DMS153 treated with DMSO at 0.1 percent for 48 hours (cell line): Measurements from ENCODE around the gene ATF4.
"Not testable (repeated sequence)": the region's sequence is repeated elsewhere in the genome, so short reads cannot be mapped to it uniquely, and the experiment has no call there.

Experiments
- DNase-seq: peaks from one replicate; lab custom pipeline; 2025; ENCODE audit not compliant: unreplicated experiment; lab: John Stamatoyannopoulos, UW

The ATF4 gene

DNA sequence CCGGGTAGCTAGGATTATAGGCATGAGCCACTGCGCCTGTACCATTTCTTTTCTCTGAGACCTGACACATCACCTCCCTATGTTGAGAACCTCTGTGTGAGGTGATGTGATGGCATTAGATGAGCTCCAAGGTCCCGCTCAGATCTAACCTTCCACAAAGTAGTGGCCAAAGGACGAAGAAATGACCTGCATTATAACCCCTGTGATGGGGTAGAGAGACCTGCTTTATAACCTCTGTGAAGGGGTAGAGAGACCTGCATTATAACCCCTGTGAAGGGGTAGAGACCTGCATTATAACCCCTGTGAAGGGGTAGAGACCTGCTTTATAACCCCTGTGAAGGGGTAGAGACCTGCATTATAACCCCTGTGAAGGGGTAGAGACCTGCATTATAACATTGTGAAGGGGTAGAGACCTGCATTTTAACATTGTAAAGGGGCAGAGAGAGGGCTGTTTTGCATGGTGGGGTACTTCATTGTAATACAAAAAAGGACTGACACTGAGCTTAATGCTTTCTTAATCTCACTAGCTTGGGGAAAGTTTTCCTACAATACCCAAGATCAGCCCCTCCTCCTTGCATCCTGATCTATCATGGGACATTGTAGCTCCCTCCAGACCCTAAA, 9.7 kb upstream of the ATF4 start:
- DNase-seq, result no peak

DNA sequence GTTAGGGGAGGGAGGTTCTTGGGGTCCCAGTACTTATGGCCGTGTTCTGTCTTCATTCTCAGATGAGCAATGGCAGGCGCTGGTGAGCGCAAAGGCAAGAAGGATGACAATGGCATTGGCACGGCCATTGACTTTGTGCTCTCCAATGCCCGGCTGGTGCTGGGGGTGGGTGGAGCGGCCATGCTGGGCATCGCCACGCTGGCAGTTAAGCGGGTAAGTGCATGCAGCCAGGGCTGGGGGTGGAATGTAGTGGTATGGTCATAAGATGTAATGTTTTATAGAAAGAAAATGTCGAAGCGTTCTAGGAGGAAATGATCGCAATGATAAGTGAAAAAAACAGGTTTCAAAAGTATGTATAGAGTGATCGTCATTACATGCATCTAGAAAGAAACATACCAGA, 9.1 kb upstream of the ATF4 start:
- DNase-seq, result no peak

DNA sequence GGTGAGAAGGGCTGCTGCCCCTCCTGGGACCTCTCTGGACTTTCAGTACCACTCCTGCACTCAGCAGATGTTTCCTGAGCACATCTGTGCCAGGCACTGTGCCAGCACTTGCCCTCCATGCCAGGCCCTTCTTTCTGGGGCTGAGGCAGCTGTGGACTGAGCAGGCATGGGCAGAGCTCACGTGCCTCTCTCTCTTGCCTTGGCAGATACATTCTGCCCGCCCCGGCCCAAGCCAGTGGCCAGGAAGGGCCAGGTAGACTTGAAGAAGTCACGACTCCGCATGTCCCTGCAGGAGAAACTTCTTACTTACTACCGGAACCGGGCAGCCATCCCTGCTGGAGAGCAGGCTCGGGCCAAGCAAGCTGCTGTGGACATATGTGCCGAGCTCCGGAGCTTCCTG, 8.3 kb upstream of the ATF4 start:
- no peak for DNase-seq

DNA sequence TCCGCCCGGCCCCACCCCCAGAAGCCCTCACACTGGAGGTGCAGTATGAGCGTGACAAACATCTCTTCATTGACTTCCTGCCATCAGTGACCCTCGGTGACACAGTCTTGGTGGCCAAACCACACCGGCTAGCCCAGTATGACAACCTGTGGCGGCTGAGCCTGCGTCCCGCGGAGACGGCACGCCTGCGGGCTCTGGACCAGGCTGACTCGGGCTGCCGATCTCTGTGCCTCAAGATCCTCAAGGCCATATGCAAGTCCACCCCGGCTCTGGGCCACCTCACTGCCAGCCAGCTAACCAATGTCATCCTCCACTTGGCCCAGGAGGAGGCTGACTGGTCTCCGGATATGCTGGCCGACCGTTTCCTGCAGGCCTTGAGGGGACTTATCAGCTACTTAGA, 6.6 kb upstream of the ATF4 start:
- DNase-seq, result no peak

DNA sequence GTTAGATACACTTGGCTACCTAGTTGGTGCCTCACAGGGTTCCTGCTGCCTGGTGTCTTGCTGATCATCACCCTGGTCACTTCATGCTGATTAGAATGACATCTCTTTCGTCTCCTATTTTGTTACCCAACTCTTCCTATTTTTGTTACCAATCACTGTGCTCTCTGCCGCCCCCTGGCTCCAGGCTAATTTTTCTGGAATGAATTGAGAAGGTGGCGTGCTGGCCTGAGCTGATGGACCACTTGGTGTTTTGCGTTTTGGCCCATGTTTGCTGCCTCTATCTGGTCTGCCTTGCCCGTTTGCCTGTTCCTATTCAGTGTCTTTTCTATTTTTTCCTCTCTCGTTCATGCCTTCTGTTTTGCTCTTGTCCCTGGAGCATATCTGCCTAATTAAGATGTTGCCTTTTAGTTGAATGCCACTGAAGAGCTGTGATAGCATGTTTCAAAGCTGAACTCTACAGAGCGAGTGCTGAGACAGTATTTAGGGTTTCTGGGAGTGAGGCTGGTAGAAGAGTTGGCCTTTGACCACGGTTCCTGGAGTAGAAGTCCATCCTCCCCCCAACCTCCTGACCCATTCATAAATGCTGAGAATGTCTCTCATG, 5.9 kb upstream of the ATF4 start:
- DNase-seq, result no peak

DNA sequence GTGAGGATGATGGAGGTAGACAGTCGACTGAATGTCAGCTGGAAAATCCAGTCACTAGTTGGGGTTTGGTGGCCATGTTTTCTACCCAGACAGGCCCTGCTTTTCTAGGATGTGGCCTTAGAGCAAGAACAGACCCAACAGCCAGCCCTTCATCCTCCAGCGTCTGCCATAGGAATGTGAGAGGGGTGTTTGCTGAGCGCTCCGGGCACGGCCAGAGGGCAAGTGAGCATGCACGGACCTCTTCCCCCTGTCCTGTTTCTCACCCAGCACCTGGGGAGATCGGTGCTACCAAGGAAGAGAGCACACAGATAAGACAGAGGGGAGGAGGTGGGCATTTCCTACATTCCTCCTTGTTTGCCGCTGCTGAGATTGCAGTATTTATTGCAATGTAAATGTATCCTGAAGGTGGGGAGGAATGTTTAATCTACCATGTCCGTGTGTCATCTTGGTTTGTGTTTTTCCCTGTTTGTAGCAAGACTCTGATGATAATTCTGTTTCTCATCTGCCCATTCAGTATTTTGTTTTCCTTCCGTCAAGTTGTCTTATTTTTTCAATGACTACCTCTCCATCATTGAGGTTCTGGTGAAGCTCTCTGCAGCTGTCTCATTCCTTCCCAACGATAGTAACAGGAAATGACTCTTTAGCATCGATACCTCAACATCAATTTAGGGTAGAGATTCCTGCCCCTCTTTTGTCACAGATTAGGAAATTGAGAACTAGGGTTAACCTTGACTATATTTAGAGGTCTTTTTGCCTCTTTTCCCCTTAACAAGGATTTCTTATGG, 4.9 kb upstream of the ATF4 start:
- no peak for DNase-seq

DNA sequence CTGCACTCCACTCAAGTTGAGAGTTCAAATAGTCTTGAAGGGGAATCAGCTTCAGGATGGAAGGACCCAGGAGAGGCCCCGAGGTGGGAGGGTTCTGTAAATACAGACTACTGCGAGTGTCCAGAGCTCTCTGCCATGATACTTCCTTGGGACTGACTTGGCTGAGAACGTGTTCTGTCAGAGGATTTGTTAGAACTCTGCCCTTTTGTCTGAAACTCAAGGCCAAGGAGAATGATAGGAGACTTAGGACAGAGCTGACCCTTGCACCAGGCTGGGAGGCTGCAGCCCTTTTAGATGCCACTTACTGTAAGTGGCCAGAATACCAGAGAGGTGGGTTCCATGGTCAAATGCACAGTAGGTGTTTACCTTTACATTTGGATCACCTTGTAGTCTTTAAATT, 2.9 kb upstream of the ATF4 start:
- DNase-seq, result no peak

DNA sequence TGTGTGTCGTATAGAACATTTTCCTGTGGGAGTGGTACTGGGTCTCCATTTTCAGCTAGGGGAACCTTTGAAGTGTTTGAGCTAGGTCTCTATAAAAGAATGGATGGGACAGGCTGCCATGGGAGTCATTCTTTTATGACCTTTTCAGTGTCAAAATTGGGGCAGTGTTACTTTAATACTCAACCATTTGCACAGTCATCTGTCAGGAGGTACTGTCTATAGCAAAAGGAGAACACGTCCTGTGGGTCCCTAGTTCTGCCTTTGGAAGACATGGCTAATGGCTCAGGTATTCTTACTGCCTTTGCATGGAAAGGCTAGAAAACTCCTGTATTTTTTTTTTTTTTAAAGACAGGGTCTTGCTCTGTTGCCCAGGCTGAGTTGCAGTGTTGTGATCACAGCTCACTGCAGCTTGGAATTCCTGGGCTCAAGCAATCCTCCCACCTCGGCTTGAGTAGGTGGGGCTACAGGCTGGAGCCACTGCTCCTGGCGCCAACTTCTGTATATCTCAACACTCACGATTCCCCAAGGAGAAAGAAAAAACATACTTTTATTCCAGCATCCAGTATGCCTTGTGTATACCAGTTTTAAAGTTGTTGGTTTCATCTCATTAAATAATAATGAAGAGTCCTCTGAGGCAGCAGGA, 2.1 kb upstream of the ATF4 start:
- DNase-seq, result no peak

DNA sequence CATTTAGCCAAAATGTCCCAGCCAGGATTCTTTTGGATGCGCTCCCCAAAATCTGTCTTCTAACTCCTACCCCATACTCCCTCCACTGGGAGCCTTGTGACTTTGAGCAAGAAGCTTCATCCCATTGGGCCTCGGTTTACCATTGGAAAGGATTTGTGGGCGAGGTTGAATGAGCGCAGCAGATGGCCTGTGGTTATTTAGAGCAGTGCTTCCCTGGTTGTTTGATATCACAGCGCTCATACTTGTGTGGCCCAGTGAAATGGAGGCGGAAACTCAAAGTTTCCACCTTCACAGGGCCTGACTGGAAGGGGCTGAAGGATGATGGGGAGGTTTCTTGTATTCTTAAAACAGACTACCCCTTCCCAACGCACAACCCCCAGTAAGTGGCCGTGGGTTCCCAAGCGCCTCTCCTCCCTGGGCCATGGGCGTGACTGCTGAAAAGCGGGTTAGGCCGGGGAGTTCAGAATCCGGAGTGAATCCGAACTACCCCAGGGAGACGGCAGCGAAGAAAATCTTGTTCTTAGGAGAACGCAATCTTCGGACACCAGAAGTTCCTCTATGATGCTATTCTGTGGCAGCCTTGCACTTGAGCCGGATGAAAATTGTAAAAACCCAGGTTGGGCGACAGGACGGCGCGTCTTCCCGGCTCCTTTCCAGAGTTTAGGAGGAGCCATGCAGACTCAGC, 1.2 kb upstream of the ATF4 start:
- DNase-seq, result no peak

DNA sequence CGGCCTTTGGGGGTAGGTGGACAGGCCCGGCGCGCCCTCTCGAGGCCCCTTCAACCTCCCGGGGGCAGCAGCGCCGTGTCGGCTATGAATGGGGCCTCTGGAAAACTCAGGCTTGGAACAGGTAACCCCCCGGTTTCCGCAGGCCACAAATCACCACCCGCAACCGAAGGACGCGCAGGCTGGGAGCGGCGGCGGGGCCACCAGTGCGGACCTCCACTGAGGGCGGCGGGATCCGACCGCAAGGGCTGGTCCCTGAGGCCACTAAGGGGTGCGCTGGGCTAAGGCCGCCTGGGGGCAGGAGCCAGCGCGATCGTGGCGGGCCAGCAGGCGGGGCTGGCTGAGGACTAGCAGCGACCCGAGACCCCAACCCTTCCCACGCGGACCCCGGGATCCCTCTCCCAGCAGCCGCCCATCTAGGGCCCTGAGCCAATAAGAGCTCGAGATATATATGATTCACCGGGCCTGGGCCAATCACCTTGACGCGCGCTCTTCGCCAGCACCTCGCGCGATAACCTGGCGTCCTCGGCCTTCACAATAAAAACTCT, 609 bp upstream of the ATF4 start:
- peak; percentile 98 for DNase-seq

DNA sequence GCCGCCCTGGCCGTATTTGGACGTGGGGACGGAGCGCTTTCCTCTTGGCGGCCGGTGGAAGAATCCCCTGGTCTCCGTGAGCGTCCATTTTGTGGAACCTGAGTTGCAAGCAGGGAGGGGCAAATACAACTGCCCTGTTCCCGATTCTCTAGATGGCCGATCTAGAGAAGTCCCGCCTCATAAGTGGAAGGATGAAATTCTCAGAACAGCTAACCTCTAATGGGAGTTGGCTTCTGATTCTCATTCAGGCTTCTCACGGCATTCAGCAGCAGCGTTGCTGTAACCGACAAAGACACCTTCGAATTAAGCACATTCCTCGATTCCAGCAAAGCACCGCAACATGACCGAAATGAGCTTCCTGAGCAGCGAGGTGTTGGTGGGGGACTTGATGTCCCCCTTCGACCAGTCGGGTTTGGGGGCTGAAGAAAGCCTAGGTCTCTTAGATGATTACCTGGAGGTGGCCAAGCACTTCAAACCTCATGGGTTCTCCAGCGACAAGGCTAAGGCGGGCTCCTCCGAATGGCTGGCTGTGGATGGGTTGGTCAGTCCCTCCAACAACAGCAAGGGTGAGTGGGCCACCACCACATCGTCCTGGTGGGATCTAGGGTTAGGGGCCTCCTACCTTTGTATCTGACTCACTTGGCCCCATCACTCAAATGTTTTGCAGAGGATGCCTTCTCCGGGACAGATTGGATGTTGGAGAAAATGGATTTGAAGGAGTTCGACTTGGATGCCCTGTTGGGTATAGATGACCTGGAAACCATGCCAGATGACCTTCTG, 934 bp downstream of the ATF4 start:
- DNase-seq, result not testable (repeated sequence)

DNA sequence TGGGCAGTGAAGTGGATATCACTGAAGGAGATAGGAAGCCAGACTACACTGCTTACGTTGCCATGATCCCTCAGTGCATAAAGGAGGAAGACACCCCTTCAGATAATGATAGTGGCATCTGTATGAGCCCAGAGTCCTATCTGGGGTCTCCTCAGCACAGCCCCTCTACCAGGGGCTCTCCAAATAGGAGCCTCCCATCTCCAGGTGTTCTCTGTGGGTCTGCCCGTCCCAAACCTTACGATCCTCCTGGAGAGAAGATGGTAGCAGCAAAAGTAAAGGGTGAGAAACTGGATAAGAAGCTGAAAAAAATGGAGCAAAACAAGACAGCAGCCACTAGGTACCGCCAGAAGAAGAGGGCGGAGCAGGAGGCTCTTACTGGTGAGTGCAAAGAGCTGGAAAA, 1.7 kb downstream of the ATF4 start:
- DNase-seq, result not testable (repeated sequence)

DNA sequence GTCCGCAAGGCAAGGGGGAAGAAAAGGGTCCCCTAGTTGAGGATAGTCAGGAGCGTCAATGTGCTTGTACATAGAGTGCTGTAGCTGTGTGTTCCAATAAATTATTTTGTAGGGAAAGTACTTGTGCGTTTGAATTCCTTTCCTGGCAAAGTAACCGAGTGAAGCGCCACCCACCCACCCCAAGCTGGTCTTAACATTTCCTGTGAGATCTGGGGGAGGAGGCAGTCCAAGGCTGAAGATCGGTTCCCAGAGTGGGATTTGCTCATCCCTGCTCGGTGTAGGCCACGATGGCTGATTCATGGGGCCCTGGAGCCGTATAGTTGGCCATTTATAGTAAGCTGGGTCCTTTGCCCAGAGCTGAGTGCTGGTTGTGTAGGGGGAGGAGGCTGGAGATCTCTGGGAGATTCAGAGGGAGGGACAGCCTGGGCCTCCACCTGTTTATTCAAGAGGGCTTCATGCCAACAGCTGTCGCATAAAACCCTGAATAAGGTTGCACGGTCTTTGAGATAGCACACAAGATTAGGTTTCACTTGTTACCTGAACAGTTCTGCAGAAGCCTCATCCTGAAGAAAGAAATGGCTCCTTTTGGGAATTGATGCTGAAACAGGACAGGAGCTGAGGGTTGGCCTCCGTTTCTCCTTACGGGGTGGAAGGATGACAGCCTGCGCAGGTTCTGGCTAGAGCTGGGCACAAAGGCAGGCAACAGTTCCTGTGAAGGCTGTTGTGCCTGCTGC, 2.4 kb downstream of the ATF4 start:
- DNase-seq, result no peak

DNA sequence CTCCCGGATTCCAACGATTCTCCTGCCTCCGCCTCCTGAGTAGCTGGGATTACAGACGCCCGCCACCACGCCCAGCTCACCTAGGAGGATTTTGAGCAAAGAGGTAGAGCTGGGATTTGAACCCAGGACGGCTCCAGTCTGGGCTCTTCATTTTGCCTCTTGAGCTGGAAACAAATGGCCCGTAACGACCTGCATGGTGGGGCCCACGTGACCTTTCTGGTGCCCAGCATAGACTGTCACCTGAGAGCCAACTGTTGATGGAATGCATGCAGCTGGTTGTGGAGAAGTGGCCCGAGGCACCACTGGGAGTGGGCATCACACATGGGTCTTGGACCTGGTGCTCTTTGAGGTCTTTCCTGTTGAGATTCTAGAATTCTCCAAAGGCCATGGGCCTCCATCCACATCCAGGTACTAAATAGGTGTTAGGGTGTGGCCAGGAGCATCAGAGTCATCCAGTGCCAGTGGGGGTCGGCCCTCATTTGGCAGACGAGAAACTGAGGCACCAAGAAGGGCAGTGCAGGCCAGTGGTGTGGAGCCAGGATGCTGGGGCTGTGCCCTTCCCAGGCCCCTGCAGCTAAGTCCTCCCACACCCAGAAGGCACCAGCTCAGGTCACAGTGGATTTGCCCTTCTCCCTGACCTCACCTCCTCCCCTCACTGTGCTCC, 3.9 kb downstream of the ATF4 start:
- DNase-seq, result no peak

DNA sequence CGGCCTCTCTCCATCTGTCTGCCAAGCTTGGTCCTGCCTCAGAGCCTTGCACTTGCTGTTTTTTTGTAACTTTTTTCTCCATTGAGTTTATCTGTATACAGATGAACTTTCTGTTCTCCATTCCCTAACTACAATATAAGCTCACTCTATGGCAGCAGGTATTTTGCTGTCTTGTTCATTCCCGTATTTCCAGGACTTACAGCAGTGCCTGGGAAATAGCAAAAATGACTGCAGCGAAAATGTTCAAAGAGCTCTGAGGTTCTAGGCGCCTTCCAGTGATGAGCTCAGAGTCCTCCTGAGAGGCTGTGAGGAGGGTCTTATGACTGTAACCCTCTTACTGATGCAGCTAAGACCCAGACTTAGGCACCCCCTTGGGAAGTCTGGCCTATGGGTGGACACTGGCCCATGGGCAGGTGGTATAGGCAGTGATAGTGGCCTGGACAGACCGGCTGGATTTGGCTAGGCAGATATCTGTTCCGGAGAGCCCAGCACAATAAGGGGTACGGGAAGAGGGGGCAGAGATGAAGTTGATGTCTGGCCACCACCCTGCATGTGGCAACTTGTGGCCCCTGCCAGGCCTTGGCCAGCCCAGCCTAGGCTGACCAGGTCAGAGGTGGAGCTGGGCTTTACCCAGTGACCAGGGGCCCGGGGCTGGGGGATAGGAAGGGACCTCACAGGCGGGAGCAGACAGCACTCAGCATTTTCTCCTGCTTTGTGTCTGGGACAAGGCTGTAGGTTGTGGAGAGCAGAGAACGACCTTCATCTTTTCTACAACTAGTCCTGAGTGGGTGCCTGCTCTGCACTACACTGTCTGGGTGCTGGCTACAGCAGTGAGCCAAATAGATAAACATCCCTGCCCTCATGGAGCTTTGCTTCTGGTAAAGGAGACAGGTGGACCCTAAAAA, 4.6 kb downstream of the ATF4 start:
- DNase-seq, result no peak

DNA sequence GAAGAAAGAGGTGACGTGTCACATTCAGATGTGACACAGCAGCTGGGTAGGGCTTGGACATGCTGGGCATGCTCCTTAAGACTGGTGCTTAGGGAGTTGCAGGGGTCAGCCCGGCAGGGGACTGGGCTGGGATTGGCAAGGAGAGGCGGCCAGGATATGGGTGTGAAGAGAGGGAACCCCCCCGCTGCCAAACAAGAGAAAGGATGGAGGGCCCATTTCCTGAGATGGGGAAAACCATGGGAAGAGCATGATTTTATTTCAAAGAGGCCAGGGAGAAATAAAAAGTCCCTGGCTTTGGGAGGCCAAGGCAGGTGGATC, 5.3 kb downstream of the ATF4 start:
- DNase-seq, result no peak

DNA sequence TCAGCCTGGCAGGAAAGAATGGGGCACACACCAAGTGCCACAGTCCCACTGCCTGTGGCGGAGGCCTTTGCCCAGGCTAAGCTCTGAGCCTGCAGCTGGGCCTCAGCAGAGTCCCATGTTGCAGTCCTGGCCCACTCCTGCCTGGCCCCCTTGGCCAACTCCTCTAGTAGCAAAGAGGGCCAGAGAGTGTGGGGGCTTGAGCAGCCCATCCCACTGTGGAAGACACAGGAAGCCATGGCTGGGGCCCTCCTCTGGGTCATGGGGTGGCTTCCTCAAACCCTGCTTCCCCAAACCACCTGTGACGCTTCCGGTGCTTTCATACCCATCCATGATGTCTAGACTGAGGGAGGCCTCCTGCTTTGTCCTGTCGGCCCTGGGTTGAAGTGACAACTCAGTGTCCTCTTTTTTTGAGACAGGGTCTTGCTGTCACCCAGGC, 6.4 kb downstream of the ATF4 start:
- DNase-seq, result no peak

DNA sequence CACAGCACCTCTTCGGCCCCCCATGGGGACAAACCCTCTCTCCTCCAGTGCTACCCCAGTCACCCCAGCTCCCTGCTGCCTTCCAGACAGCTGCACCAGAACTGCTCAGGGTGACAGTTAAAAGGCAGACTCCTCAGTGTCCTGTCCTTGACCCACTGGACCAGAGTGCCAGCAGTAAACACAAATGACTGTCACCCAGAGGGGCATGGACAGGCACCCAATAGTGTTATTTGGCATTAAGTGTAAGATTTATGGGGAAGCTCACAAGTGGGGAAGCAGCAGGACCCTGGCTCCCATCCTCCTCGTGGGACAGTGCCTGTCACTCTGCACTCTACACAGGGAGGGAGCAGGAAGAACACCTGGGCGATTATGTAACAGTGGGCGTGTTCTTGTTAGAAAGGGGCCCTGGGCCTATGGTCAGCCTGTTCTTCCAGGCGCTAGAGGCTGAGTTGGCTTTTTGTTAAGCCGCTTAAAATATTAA, 7.2 kb downstream of the ATF4 start:
- no peak for DNase-seq
